ENCODE measurements around the gene CCT3.

DNA sequence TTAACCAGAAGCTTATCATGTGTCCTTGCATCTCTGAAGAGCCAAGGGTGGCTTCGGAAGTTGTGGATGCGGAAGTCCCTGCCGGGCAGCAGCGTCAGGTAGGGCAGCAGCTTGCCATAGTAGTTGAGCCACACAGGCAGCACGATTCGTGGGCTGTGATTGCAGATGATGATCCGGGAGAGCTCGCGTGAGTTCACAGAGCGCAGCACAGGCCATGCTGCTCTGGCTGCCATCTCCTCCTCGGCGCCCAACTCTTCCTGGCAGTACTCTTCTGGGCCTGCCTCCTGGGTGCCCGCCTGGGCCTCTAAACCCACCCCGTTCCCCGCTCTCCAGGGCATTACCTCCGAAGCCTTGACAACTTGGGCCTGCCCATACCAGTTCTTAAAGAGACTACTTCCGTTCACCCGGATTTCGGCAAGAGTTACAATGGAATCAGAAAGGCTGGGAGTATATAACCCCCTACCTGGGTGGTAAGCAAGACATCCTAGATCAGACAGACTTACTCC, 39.2 kb downstream of the CCT3 start, which contains the start of gene VHLL:
- TF ChIP-seq, protein P1, sequence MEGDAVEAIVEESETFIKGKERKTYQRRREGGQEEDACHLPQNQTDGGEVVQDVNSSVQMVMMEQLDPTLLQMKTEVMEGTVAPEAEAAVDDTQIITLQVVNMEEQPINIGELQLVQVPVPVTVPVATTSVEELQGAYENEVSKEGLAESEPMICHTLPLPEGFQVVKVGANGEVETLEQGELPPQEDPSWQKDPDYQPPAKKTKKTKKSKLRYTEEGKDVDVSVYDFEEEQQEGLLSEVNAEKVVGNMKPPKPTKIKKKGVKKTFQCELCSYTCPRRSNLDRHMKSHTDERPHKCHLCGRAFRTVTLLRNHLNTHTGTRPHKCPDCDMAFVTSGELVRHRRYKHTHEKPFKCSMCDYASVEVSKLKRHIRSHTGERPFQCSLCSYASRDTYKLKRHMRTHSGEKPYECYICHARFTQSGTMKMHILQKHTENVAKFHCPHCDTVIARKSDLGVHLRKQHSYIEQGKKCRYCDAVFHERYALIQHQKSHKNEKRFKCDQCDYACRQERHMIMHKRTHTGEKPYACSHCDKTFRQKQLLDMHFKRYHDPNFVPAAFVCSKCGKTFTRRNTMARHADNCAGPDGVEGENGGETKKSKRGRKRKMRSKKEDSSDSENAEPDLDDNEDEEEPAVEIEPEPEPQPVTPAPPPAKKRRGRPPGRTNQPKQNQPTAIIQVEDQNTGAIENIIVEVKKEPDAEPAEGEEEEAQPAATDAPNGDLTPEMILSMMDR (IDR thresholded peaks at IDR 0.05): no peak
- TF ChIP-seq POLR2AphosphoS5 (IDR thresholded peaks at IDR 0.05; ENCODE audit: insufficient read depth in 1 of 2, low read depth in 1 of 2) (no peak), POLR2A (IDR thresholded peaks at IDR 0.05) (no peak)

Measured in vagina (tissue), 2 donors.